ENCODE results near the gene CLIP4.

- TF ChIP-seq POLR2A (IDR thresholded peaks at IDR 0.05) (no peak), POLR2AphosphoS5 (IDR thresholded peaks at IDR 0.05) (no peak), CTCF (IDR thresholded peaks at IDR 0.05) (no peak), EP300 (IDR thresholded peaks at IDR 0.05; ENCODE audit: low read depth) (no peak)
Measured at GRCh38 chr2:29157131-29157530, 41.9 kb downstream of the CLIP4 start.

Data from transverse colon (tissue), 4 donors.